HCT116 (cell line): ENCODE results near the gene CCDC9. TPM values are rescaled to one million over a fixed set of nuclear protein-coding genes. Genes with fewer than 3 reads are reported as not detected.

Experiments
- ATAC-seq: fragments of 200-7000 bp; cut with Tn5 transposase; 2 replicates; pipeline ENCODE4 v1.9.1; 2020; ENCODE audit warnings: mild to moderate bottlenecking, moderate library complexity
- BruUV-seq: library from RNA; stranded (reverse); fragments of 400-500 nt; replicated peaks from 2 replicates; lab custom pipeline; 2021; lab: Mats Ljungman, UMichigan
- CTCF ChIA-PET: fragments of 300-600 bp; sonication (Branson Sonifier 250); formaldehyde crosslinking; loops from one replicate; lab custom pipeline; 2021; ENCODE audit warnings: antibody characterized with exemption; lab: Charles Lee
- POLR2A ChIA-PET: fragments of 300-600, 350-600 bp; sonication (Branson Sonifier 250); formaldehyde crosslinking; loops from one replicate; lab custom pipeline; 2021; ENCODE audit warnings: antibody characterized with exemption; lab: Charles Lee
- RAD21 ChIA-PET, 2 experiments: fragments of 300-600 bp; sonication (Branson Sonifier 250); formaldehyde crosslinking; loops; one replicate each; lab custom pipeline; 2023; ENCODE audit warnings: low total read pairs in 2 of 2; ENCODE audit not compliant: uncharacterized antibody in 2 of 2, unreplicated experiment in 2 of 2, low non-redundant PET in 1 of 2; lab: Charles Lee
- DNase-seq: peaks from one replicate; pipeline ENCODE4 v3.0.0-alpha.2; 2010; ENCODE audit warnings: low read depth, low spot score
- H2AFZ ChIP-seq: fragments of 200-600 bp; shearing (Covaris generic), sonication (generic); 2 replicates; pipeline ENCODE4 v1.6.1; 2017; ENCODE audit warnings: low read depth, mixed run types, mixed read lengths, antibody characterized with exemption, low read length; ENCODE audit not compliant: poor library complexity, severe bottlenecking
- H3K27ac ChIP-seq: 2 replicates; pipeline ENCODE4 v1.5.1; 2012; ENCODE audit warnings: low read depth, low read length
- H3K27me3 ChIP-seq: fragments of 200-600 bp; sonication (generic); 2 replicates; pipeline ENCODE4 v1.6.1; 2016; ENCODE audit warnings: mixed run types, low read length, mixed read lengths; ENCODE audit not compliant: insufficient read depth
- H3K36me3 ChIP-seq, 2 experiments: fragments of 200-500 bp in 1 of 2; fragments of 200-600 bp in 1 of 2; sonication (Bioruptor generic) in 1 of 2; sonication (generic) in 1 of 2; 2 replicates each; pipeline versions ENCODE4 v1.5.1 to v1.6.1; 2014 to 2016; ENCODE audit warnings: low read length in 2 of 2, inconsistent platforms in 1 of 2, mixed read lengths in 1 of 2, mixed run types in 1 of 2; ENCODE audit not compliant: insufficient read depth in 2 of 2, control insufficient read depth in 1 of 2
- H3K4me1 ChIP-seq, 2 experiments: fragments of 200-600 bp in 1 of 2; sonication (generic) in 1 of 2; 2 replicates each; pipeline versions ENCODE4 v1.5.1 to v1.6.1; 2012 to 2017; ENCODE audit warnings: low read length in 2 of 2, inconsistent platforms in 1 of 2, mild to moderate bottlenecking in 1 of 2, mixed read lengths in 1 of 2, mixed run types in 1 of 2, moderate library complexity in 1 of 2; ENCODE audit not compliant: insufficient read depth in 2 of 2, control insufficient read depth in 1 of 2
- H3K4me2 ChIP-seq: fragments of 200-600 bp; sonication (generic); 2 replicates; pipeline ENCODE4 v1.6.1; 2017; ENCODE audit warnings: mixed run types, low read length, mixed read lengths
- H3K4me3 ChIP-seq, 2 experiments: fragments of 200-600 bp in 1 of 2; sonication (generic) in 1 of 2; replicated peaks in 1 of 2; 2 replicates each; pipeline ENCODE4 v1.5.1; 2011 to 2016; ENCODE audit warnings: low read length in 2 of 2, control low read depth in 1 of 2, low read depth in 1 of 2, mild to moderate bottlenecking in 1 of 2, mixed read lengths in 1 of 2, mixed run types in 1 of 2
- H3K79me2 ChIP-seq: fragments of 200-600 bp; sonication (generic); 2 replicates; pipeline ENCODE4 v1.6.1; 2017; ENCODE audit warnings: mild to moderate bottlenecking, mixed run types, low read length, moderate library complexity, mixed read lengths; ENCODE audit not compliant: insufficient read depth
- H3K9ac ChIP-seq: fragments of 200-600 bp; sonication (generic); 2 replicates; pipeline ENCODE4 v1.6.1; 2016; ENCODE audit warnings: low read length, mixed read lengths
- H3K9me2 ChIP-seq: fragments of 200-600 bp; sonication (generic), shearing (Covaris generic); 2 replicates; pipeline ENCODE4 v1.6.1; 2017; ENCODE audit warnings: mixed run types, mild to moderate bottlenecking, moderate library complexity; ENCODE audit not compliant: insufficient read depth
- H3K9me3 ChIP-seq, 2 experiments: fragments of 200-500 bp in 1 of 2; fragments of 200-600 bp in 1 of 2; sonication (Bioruptor generic) in 1 of 2; sonication (generic) in 1 of 2; 2 replicates each; pipeline ENCODE4 v1.6.1; 2014 to 2017; ENCODE audit warnings: low read length in 2 of 2, mixed read lengths in 2 of 2, inconsistent platforms in 1 of 2, low read depth in 1 of 2, mild to moderate bottlenecking in 1 of 2, mixed run types in 1 of 2, moderate library complexity in 1 of 2; ENCODE audit not compliant: control insufficient read depth in 1 of 2, insufficient read depth in 1 of 2
- H4K20me1 ChIP-seq: fragments of 200-600 bp; sonication (generic), shearing (Covaris generic); 2 replicates; pipeline ENCODE4 v1.6.1; 2017; ENCODE audit warnings: mixed run types, mild to moderate bottlenecking, moderate library complexity; ENCODE audit not compliant: insufficient read depth
- ATF3 ChIP-seq: IDR thresholded peaks from 2 replicates; pipeline ENCODE4 v1.6.1; 2012
- CBX3 ChIP-seq: IDR thresholded peaks from 2 replicates; pipeline ENCODE4 v1.6.1; 2012; ENCODE audit warnings: low read depth
- CEBPB ChIP-seq: IDR thresholded peaks from 2 replicates; pipeline ENCODE4 v1.6.1; 2012; ENCODE audit warnings: low read depth
- CTCF ChIP-seq, 3 experiments: fragments of 200-600 bp in 1 of 3; sonication (generic) in 1 of 3; IDR thresholded peaks in 2 of 3; conservative IDR thresholded peaks in 1 of 3; 2 replicates each; pipeline ENCODE4 v1.5.1; 2012 to 2017; ENCODE audit warnings: low read depth in 2 of 3, low read length in 2 of 3, antibody characterized with exemption in 1 of 3, borderline replicate concordance in 1 of 3, control low read depth in 1 of 3, mild to moderate bottlenecking in 1 of 3, mixed read lengths in 1 of 3, mixed run types in 1 of 3, moderate library complexity in 1 of 3; ENCODE audit not compliant: insufficient read depth in 1 of 3
- EZH2phosphoT487 ChIP-seq: fragments of 200-600 bp; IDR thresholded peaks from 2 replicates; pipeline ENCODE4 v1.6.1; 2018; ENCODE audit warnings: antibody characterized with exemption, borderline replicate concordance
- FOSL1 ChIP-seq: IDR thresholded peaks from 2 replicates; pipeline ENCODE4 v1.6.1; 2012; ENCODE audit warnings: low read depth
- POLR2A ChIP-seq: IDR thresholded peaks from 2 replicates; pipeline ENCODE4 v1.7.0; 2011; ENCODE audit warnings: borderline replicate concordance; ENCODE audit not compliant: insufficient read depth, insufficient read length; ENCODE audit errors: extremely low read depth
- POLR2AphosphoS5 ChIP-seq: IDR thresholded peaks from 2 replicates; pipeline ENCODE4 v1.6.1; 2011; ENCODE audit warnings: mild to moderate bottlenecking, low read depth, low read length, moderate library complexity
- RAD21 ChIP-seq: IDR thresholded peaks from 2 replicates; pipeline ENCODE4 v1.6.1; 2012; ENCODE audit warnings: low read depth, mild to moderate bottlenecking
- REST ChIP-seq: IDR thresholded peaks from 2 replicates; pipeline ENCODE4 v1.6.1; 2012; ENCODE audit warnings: low read depth
- SIN3A ChIP-seq: IDR thresholded peaks from 2 replicates; pipeline ENCODE4 v1.6.1; 2012; ENCODE audit warnings: low read depth
- SP1 ChIP-seq: IDR thresholded peaks from 2 replicates; pipeline ENCODE4 v1.6.1; 2012; ENCODE audit warnings: low read depth
- SRF ChIP-seq: IDR thresholded peaks from 2 replicates; pipeline ENCODE4 v1.6.1; 2012; ENCODE audit warnings: low read depth
- TCF7L2 ChIP-seq: IDR thresholded peaks from 2 replicates; pipeline ENCODE4 v1.7.0; 2011; ENCODE audit warnings: borderline replicate concordance, inconsistent platforms; ENCODE audit not compliant: insufficient read depth, insufficient read length; ENCODE audit errors: extremely low read depth
- YY1 ChIP-seq: IDR thresholded peaks from 2 replicates; pipeline ENCODE4 v1.6.1; 2011; ENCODE audit warnings: low read length, low read depth, moderate library complexity, mild to moderate bottlenecking; ENCODE audit not compliant: insufficient replicate concordance; ENCODE audit errors: extremely low read depth
- ZBTB33 ChIP-seq: IDR thresholded peaks from 2 replicates; pipeline ENCODE4 v1.6.1; 2011; ENCODE audit warnings: mild to moderate bottlenecking, low read length, moderate library complexity; ENCODE audit not compliant: insufficient replicate concordance; ENCODE audit errors: extremely low read depth
- ZNF274 ChIP-seq: fragments of 200-500 bp; sonication (Bioruptor generic); IDR thresholded peaks from 2 replicates; pipeline ENCODE4 v1.6.1; 2014; ENCODE audit warnings: mild to moderate bottlenecking, low read depth, low read length, inconsistent platforms
- intact Hi-C: fragments of 100-400 bp; cut with micrococcal nuclease; formaldehyde crosslinking; loops from 2 replicates; pipeline ENCODE4 v1.10.0; 2022
- total RNA-seq: library from RNA; stranded (reverse); gene quantifications from one replicate; pipeline ENCODE4 v1.2.1, GENCODE V29; 2021; ENCODE audit not compliant: unreplicated experiment

CCDC9 gene
- total RNA-seq, 1 experiment from 2014 or later, result 40.6 TPM

- DNase-seq, result no peak
- ChIA-PET RAD21 (interaction anchor here in 1 of 2 experiments (0.7 kb wide), 1 partner anchor 65 kb away, joined by 4 read pairs; no protein-coding TSS in a partner anchor), POLR2A (interaction anchor here (1.3 to 1.4 kb wide), 3 partner anchors 13 to 130 kb away, joined by 3 to 13 read pairs (median 10); partner anchors contain the start of genes CCDC9 and ZC3H4)
- Histone ChIP-seq H3K4me2 (peak overlapping the region; percentile 72), H3K27ac (peak overlapping the region; percentile 90), H2AFZ (no peak overlapping the region), H3K9me2 (no peaks in the 10 kb centered on the region), H3K9me3 (no peaks in the 10 kb centered on the region), H3K4me1 (peaks cover 32 to 50% of the 10 kb centered on the region in 2 experiments), H3K79me2 (no peaks in the 10 kb centered on the region), H3K9ac (peak overlapping the region; percentile 63; the same call in 1 of the 2 replicates), H4K20me1 (no peaks in the 10 kb centered on the region)
- intact Hi-C loops, result no loop called here
- no peak for ATAC-seq
- no TSS peak for BruUV-seq
- TF ChIP-seq EZH2phosphoT487 (no peak), SRF (no peak), REST (no peak), SP1 (no peak), POLR2A (no peak), CBX3 (no peak), SIN3A (no peak), ZBTB33 (no peak), ZNF274 (no peak), POLR2AphosphoS5 (no peak), TCF7L2 (no peak), CEBPB (no peak), CTCF (IDR thresholded peaks at IDR 0.05 in 2 of 3, conservative IDR thresholded peaks at IDR 0.05 in 1 of 3; ENCODE audit: borderline replicate concordance in 1 of 3, insufficient read depth in 1 of 3, low read depth in 2 of 3, low read length in 2 of 3) (no peak), YY1 (no peak), ATF3 (no peak), RAD21 (no peak), FOSL1 (no peak)
- TF ChIP-seq, all 23 proteins: peak for 0
- peak overlapping the region; percentile 52 to 56 for H3K4me3 ChIP-seq
- no peaks in the 10 kb centered on the region for H3K27me3 ChIP-seq
- CTCF ChIA-PET, result interaction anchor here (5.7 kb wide), 1 partner anchor 31 kb away, joined by 103 read pairs; no protein-coding TSS in a partner anchor
- no peaks in the 10 kb centered on the region for H3K36me3 ChIP-seq
These were observed 13.0 kb upstream of the CCDC9 start for GRCh38 chr19:47243364-47243775.
